ENCODE data around the gene PIEZO2.

Gene PIEZO2

GRCh38 chr18:11000071-11000470 is 149.3 kb downstream of the PIEZO2 start:
- no peak for TF ChIP-seq CTCF (IDR thresholded peaks at IDR 0.05; ENCODE audit: insufficient read depth, low read length)
- TF ChIP-seq GABPA (IDR thresholded peaks at IDR 0.05; ENCODE audit: low read depth) = no peak
- no peak for TF ChIP-seq REST (IDR thresholded peaks at IDR 0.05; ENCODE audit: insufficient replicate concordance, low read depth)
- TF ChIP-seq SPI1 (IDR thresholded peaks at IDR 0.05; ENCODE audit: borderline replicate concordance, low read depth) = no peak
- no peak for TF ChIP-seq POLR2AphosphoS5 (IDR thresholded peaks at IDR 0.05; ENCODE audit: low read depth)
- Histone ChIP-seq H3K27me3 (ENCODE audit: insufficient read depth, poor library complexity, severe bottlenecking) (no peaks in the 10 kb centered on the region), H3K27ac (replicated peaks) (no peak overlapping the region), H3K4me3 (replicated peaks; ENCODE audit: insufficient read depth, low read length) (no peak overlapping the region)
- DNase-seq (ENCODE audit: low read depth in 1 of 2, low spot score in 1 of 2) = no peak

- Histone ChIP-seq H3K27ac (replicated peaks) (no peak overlapping the region), H3K27me3 (ENCODE audit: insufficient read depth, poor library complexity, severe bottlenecking) (no peaks in the 10 kb centered on the region), H3K4me3 (replicated peaks; ENCODE audit: insufficient read depth, low read length) (no peak overlapping the region)
- DNase-seq (ENCODE audit: low read depth in 1 of 2, low spot score in 1 of 2) = no peak
- no peak for TF ChIP-seq GABPA (IDR thresholded peaks at IDR 0.05; ENCODE audit: low read depth)
- no peak for TF ChIP-seq REST (IDR thresholded peaks at IDR 0.05; ENCODE audit: insufficient replicate concordance, low read depth)
- no peak for TF ChIP-seq SPI1 (IDR thresholded peaks at IDR 0.05; ENCODE audit: borderline replicate concordance, low read depth)
- TF ChIP-seq CTCF (IDR thresholded peaks at IDR 0.05; ENCODE audit: insufficient read depth, low read length) = no peak
- TF ChIP-seq POLR2AphosphoS5 (IDR thresholded peaks at IDR 0.05; ENCODE audit: low read depth) = no peak
Observed at GRCh38 chr18:10997885-10998284, 151.5 kb downstream of the PIEZO2 start.

GRCh38 chr18:10995550-10995949 is 153.8 kb downstream of the PIEZO2 start:
- TF ChIP-seq SPI1 (IDR thresholded peaks at IDR 0.05; ENCODE audit: borderline replicate concordance, low read depth) = no peak
- no peak for TF ChIP-seq CTCF (IDR thresholded peaks at IDR 0.05; ENCODE audit: insufficient read depth, low read length)
- TF ChIP-seq POLR2AphosphoS5 (IDR thresholded peaks at IDR 0.05; ENCODE audit: low read depth) = no peak
- TF ChIP-seq GABPA (IDR thresholded peaks at IDR 0.05; ENCODE audit: low read depth) = no peak
- TF ChIP-seq REST (IDR thresholded peaks at IDR 0.05; ENCODE audit: insufficient replicate concordance, low read depth) = no peak
- DNase-seq (ENCODE audit: low read depth in 1 of 2, low spot score in 1 of 2) = no peak

More at GRCh38 chr18:10995550-10995949, 153.8 kb downstream of the PIEZO2 start:
- H3K4me3 ChIP-seq (replicated peaks; ENCODE audit: insufficient read depth, low read length) = no peak overlapping the region
- H3K27me3 ChIP-seq (ENCODE audit: insufficient read depth, poor library complexity, severe bottlenecking) = no peaks in the 10 kb centered on the region
- H3K27ac ChIP-seq (replicated peaks) = no peak overlapping the region
